ENCODE measurements around the gene HBA1. TPM values are rescaled to one million over a fixed set of nuclear protein-coding genes. Genes with fewer than 3 reads are reported as not detected.

HBA1 gene
- total RNA-seq, 1 donor from 2014 or later, result not detected

- DNase-seq (ENCODE audit: low spot score), result no peak
- TF ChIP-seq CTCF (IDR thresholded peaks at IDR 0.05), result no peak
- H3K4me1 Mint-ChIP-seq (ENCODE audit: low read depth), result no peaks in the 10 kb centered on the region
- H3K36me3 Mint-ChIP-seq (ENCODE audit: low read depth), result peaks cover 38% of the 10 kb centered on the region
- no peak overlapping the region for H3K27ac Mint-ChIP-seq (ENCODE audit: unreplicated experiment)
- H3K27me3 Mint-ChIP-seq (ENCODE audit: low read depth), result no peaks in the 10 kb centered on the region
- no peak overlapping the region for H3K4me3 Mint-ChIP-seq (ENCODE audit: unreplicated experiment)
- H3K9me3 Mint-ChIP-seq (ENCODE audit: low read depth), result no peaks in the 10 kb centered on the region
Observed at GRCh38 chr16:189604-190186, 13.2 kb downstream of the HBA1 start.

GRCh38 chr16:191831-192230 lies 15.4 kb downstream of the HBA1 start:
- peak overlapping the region; percentile 47 for H3K27ac Mint-ChIP-seq (ENCODE audit: unreplicated experiment)
- no peaks in the 10 kb centered on the region for H3K27me3 Mint-ChIP-seq (ENCODE audit: low read depth)
- H3K36me3 Mint-ChIP-seq (ENCODE audit: low read depth), result peaks cover 40% of the 10 kb centered on the region
- no peaks in the 10 kb centered on the region for H3K9me3 Mint-ChIP-seq (ENCODE audit: low read depth)
- no peak for DNase-seq (ENCODE audit: low spot score)
- no peak for TF ChIP-seq CTCF (IDR thresholded peaks at IDR 0.05)
- H3K4me1 Mint-ChIP-seq (ENCODE audit: low read depth), result no peaks in the 10 kb centered on the region
- no peak overlapping the region for H3K4me3 Mint-ChIP-seq (ENCODE audit: unreplicated experiment)

GRCh38 chr16:192686-193085 lies 16.2 kb downstream of the HBA1 start:
- DNase-seq (ENCODE audit: low spot score), result no peak
- Mint-ChIP-seq H3K9me3 (ENCODE audit: low read depth) (no peaks in the 10 kb centered on the region), H3K27me3 (ENCODE audit: low read depth) (no peaks in the 10 kb centered on the region), H3K27ac (ENCODE audit: unreplicated experiment) (no peak overlapping the region), H3K36me3 (ENCODE audit: low read depth) (peaks cover 45% of the 10 kb centered on the region), H3K4me1 (ENCODE audit: low read depth) (no peaks in the 10 kb centered on the region), H3K4me3 (ENCODE audit: unreplicated experiment) (no peak overlapping the region)
- TF ChIP-seq CTCF (IDR thresholded peaks at IDR 0.05), result no peak

GRCh38 chr16:193441-193840 lies 17.0 kb downstream of the HBA1 start:
- peaks cover 48% of the 10 kb centered on the region for H3K36me3 Mint-ChIP-seq (ENCODE audit: low read depth)
- no peak for TF ChIP-seq CTCF (IDR thresholded peaks at IDR 0.05)
- DNase-seq (ENCODE audit: low spot score), result no peak
- H3K4me3 Mint-ChIP-seq (ENCODE audit: unreplicated experiment), result no peak overlapping the region
- no peaks in the 10 kb centered on the region for H3K27me3 Mint-ChIP-seq (ENCODE audit: low read depth)
- H3K27ac Mint-ChIP-seq (ENCODE audit: unreplicated experiment), result no peak overlapping the region
- no peaks in the 10 kb centered on the region for H3K9me3 Mint-ChIP-seq (ENCODE audit: low read depth)
- H3K4me1 Mint-ChIP-seq (ENCODE audit: low read depth), result no peaks in the 10 kb centered on the region

GRCh38 chr16:194516-194915 lies 18.0 kb downstream of the HBA1 start:
- Mint-ChIP-seq H3K4me3 (ENCODE audit: unreplicated experiment) (no peak overlapping the region), H3K9me3 (ENCODE audit: low read depth) (no peaks in the 10 kb centered on the region), H3K4me1 (ENCODE audit: low read depth) (no peaks in the 10 kb centered on the region), H3K27me3 (ENCODE audit: low read depth) (no peaks in the 10 kb centered on the region), H3K36me3 (ENCODE audit: low read depth) (peaks cover 43% of the 10 kb centered on the region), H3K27ac (ENCODE audit: unreplicated experiment) (no peak overlapping the region)
- no peak for TF ChIP-seq CTCF (IDR thresholded peaks at IDR 0.05)
- DNase-seq (ENCODE audit: low spot score), result no peak

All from chondrocyte (in vitro differentiated cells).